NCI-H1694 treated with DMSO at 0.1 percent for 48 hours (cell line): Measurements from ENCODE around the gene CMSS1.

Experiments
- DNase-seq: peaks from one replicate; lab custom pipeline; 2025; lab: John Stamatoyannopoulos, UW

Gene CMSS1

DNA sequence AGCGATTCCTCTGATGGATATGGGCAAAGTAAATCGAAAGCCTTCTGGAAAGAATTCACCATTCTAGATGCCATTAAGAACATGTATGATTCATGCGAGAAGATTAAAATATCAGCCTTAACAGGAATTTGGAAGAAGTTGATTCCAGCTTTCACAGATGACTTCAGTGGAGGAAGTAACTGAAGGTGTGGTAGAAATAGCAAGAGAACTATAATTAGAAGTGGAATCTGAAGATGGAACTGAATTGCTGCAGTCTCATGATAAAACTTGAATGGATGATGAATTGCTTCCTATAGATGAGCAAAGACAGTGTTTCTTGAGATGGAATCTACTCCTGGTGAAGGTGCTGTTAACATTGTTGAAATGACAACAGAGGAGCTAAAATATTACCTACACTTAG, 413.0 kb downstream of the CMSS1 start:
- DNase-seq = no peak
